Lower lobe of right lung (tissue), 2 donors: ENCODE data around the gene KLF16. TPM values are rescaled to one million over a fixed set of nuclear protein-coding genes. Genes with fewer than 3 reads are reported as not detected.

ENCODE experiments used
- ATAC-seq, 2 donors: fragments of 200-7000 bp; cut with Tn5 transposase; one replicate each; pipeline ENCODE4 v1.9.1; 2020 to 2022; ENCODE audit warnings: mild to moderate bottlenecking in 2 of 2, moderate library complexity in 2 of 2
- DNase-seq: peaks from one replicate; pipeline ENCODE4 v3.0.0-alpha.2; 2020
- H3K27ac ChIP-seq: fragments of 200-600 bp; one replicate; pipeline ENCODE4 v1.8.0; 2022
- H3K27me3 ChIP-seq: fragments of 200-600 bp; one replicate; pipeline ENCODE4 v1.8.0; 2022; ENCODE audit warnings: low read depth
- H3K36me3 ChIP-seq: fragments of 200-600 bp; one replicate; pipeline ENCODE4 v1.8.0; 2022; ENCODE audit warnings: mild to moderate bottlenecking
- H3K4me1 ChIP-seq: fragments of 200-600 bp; one replicate; pipeline ENCODE4 v1.8.0; 2022
- H3K4me3 ChIP-seq: fragments of 200-600 bp; one replicate; pipeline ENCODE4 v1.8.0; 2022; ENCODE audit warnings: mild to moderate bottlenecking
- H3K9me3 ChIP-seq: fragments of 200-600 bp; one replicate; pipeline ENCODE4 v1.8.0; 2022
- intact Hi-C: fragments of 100-400 bp; cut with DNase I; formaldehyde crosslinking; loops from one replicate; pipeline ENCODE4 v1.11.0; 2022
- total RNA-seq: library from RNA; stranded (reverse); fragmentation: NEBNext Ultra II Directional; extraction: Animal tissue kit (Norgen Biotek cat#: 25700); gene quantifications from one replicate; pipeline ENCODE4 v1.2.1, GENCODE V29; 2021
- TF ChIP-seq, protein P1 (sequence below): fragments of 200-600 bp; IDR thresholded peaks from one replicate; pipeline ENCODE4 v1.8.0; 2022; ENCODE audit warnings: antibody characterized with exemption, mild to moderate bottlenecking
- donor health status: DM: no; HTN: yes; CAD: no; lungs with severe emphysema.

The KLF16 gene
- total RNA-seq, 1 donor from 2014 or later = 22.2 TPM

DNA sequence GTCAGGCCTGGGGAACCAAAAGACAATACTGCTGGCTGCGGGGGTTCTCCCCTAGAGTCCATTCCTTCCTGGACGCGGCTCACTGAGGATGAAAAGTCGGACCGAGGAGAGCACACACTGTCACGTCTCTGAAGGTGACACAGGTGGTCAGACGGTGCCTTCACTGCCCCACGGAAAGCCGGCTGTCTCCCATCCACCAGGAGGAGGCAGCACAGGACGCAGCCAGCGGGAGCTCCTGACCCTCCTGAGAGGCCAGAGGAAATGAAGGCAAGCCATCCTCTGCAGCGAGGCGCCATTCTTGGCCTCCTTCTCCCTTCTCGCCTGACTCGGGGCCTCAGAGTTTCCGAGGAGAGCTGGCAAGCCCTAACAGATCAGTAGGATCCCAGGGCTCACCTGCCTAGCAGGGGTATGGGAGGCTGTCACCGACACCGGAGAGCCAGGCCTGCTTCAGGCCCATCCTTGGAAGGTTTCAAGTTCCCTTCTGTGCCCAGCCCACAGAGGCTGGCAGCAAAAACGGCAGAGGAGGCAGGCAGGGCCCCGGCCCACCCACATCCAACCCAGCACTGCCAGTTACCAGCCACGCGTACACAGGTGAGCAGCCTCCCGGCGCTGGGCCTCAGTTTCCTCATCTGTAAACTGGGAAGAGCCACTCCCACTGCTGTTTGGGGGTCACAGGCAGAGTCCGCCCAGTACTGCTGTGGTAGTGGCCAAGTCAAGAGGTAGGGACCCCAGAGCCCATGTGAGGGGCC is 19.6 kb downstream of the KLF16 start:
- H3K27me3 ChIP-seq = no peaks in the 10 kb centered on the region
- TF ChIP-seq, protein P1, sequence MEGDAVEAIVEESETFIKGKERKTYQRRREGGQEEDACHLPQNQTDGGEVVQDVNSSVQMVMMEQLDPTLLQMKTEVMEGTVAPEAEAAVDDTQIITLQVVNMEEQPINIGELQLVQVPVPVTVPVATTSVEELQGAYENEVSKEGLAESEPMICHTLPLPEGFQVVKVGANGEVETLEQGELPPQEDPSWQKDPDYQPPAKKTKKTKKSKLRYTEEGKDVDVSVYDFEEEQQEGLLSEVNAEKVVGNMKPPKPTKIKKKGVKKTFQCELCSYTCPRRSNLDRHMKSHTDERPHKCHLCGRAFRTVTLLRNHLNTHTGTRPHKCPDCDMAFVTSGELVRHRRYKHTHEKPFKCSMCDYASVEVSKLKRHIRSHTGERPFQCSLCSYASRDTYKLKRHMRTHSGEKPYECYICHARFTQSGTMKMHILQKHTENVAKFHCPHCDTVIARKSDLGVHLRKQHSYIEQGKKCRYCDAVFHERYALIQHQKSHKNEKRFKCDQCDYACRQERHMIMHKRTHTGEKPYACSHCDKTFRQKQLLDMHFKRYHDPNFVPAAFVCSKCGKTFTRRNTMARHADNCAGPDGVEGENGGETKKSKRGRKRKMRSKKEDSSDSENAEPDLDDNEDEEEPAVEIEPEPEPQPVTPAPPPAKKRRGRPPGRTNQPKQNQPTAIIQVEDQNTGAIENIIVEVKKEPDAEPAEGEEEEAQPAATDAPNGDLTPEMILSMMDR = peak; percentile 8
- peak overlapping the region; percentile 11 for H3K27ac ChIP-seq
- DNase-seq (no peak), ATAC-seq (no peak)
- peaks cover 24% of the 10 kb centered on the region for H3K36me3 ChIP-seq
- no peak overlapping the region for H3K4me3 ChIP-seq
- peaks cover 84% of the 10 kb centered on the region for H3K4me1 ChIP-seq
- intact Hi-C loops = no loop called here
- H3K9me3 ChIP-seq = no peaks in the 10 kb centered on the region

DNA sequence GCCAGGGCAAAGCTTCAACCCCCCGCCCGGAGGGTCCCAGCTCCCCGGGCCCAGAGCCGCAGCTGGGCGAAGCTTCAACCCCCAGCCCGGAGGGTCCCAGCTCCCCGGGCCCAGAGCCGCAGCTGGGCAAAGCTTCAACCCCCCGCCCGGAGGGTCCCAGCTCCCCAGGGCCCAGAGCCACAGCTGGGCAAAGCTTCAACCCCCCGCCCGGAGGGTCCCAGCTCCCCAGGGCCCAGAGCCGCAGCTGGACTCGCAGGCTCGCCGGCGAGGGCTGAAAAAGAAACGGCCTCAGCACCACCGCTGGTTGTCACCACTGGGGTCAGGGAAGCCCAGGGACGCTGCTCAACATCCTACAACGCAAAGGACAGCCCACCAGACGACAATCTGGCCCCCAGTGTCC is 20.3 kb downstream of the KLF16 start:
- peaks cover 84% of the 10 kb centered on the region for H3K4me1 ChIP-seq
- intact Hi-C loops = no loop called here
- no peak for DNase-seq
- no peak for ATAC-seq
- no peaks in the 10 kb centered on the region for H3K9me3 ChIP-seq
- H3K27me3 ChIP-seq = no peaks in the 10 kb centered on the region
- no peak overlapping the region for H3K4me3 ChIP-seq
- no peak overlapping the region for H3K27ac ChIP-seq
- TF ChIP-seq, protein P1 = no peak
- H3K36me3 ChIP-seq = peaks cover 26% of the 10 kb centered on the region

DNA sequence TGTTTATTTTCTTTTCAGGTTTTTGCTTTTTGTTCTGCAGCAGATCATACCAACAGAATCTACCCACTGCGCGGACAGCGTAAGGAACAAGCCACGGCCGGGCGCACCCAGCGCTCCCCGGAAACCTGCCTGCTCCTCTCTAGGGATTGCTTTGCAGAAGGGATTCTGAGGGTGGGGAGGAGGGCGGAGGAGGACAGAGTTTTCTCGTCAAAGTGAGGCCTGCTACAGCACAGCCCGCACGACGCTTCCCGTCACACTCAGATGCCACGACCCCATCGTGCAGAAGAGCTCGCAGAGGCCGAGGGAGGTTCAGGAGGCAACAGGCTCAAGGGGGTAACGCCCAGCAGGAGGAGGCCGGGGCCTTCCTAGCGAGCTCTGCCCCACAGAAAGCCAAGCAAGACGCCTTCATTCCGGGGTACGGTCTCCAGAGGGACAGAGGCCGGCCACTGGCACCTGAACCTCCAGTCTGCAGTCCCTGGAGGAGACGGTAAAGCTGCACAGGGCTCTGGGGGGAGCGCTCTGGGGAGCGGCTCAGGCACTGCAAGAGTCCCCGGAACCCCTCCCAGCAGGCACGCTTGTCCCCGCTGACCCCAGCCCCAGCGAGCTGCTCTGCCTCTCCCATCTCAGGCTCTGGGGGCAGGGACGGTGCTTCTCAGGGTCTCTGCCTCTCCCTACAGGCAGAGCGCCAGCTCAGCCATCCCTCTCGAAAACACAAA is 22.0 kb downstream of the KLF16 start:
- TF ChIP-seq, protein P1 = no peak
- H3K4me1 ChIP-seq = peaks cover 82% of the 10 kb centered on the region
- no peaks in the 10 kb centered on the region for H3K9me3 ChIP-seq
- H3K4me3 ChIP-seq = peak overlapping the region; percentile 40
- peak overlapping the region; percentile 58 for H3K27ac ChIP-seq
- H3K27me3 ChIP-seq = no peaks in the 10 kb centered on the region
- intact Hi-C loops = no loop called here
- ATAC-seq = no peak
- DNase-seq = no peak
- H3K36me3 ChIP-seq = peaks cover 26% of the 10 kb centered on the region

DNA sequence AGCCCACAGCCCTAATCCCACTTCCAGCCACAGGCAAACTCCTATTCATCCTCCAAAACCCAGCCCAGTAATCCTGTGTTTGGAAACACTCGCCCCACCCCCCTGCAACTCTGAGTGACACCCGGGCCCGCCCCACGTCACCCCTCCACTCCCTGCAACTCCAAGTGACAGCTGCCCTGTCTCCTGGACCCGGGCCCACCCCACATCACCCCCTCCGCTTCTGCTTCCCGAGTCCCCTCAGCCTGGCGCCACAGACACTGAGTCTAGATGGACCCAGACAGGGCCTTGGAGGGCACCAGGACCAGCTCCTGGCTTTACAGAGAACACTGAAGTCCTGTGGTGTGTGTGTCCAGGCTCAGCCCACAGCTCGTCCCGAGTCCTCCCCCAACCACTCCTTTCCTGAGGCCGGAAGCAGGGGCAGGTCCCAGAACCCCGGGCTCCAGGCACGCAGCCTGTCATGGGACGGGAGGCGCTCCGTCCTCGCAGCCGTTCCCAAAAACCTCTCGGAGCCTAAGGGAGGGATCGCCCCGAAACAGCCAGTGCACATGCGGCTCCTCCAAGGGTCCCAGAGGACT is 22.8 kb downstream of the KLF16 start:
- Histone ChIP-seq H3K9me3 (no peaks in the 10 kb centered on the region), H3K27ac (peak overlapping the region; percentile 58), H3K36me3 (peaks cover 26% of the 10 kb centered on the region), H3K27me3 (no peaks in the 10 kb centered on the region), H3K4me1 (peaks cover 74% of the 10 kb centered on the region), H3K4me3 (peak overlapping the region; percentile 40)
- TF ChIP-seq, protein P1 = no peak
- DNase-seq (no peak), ATAC-seq (no peak)
- intact Hi-C loops = no loop called here

DNA sequence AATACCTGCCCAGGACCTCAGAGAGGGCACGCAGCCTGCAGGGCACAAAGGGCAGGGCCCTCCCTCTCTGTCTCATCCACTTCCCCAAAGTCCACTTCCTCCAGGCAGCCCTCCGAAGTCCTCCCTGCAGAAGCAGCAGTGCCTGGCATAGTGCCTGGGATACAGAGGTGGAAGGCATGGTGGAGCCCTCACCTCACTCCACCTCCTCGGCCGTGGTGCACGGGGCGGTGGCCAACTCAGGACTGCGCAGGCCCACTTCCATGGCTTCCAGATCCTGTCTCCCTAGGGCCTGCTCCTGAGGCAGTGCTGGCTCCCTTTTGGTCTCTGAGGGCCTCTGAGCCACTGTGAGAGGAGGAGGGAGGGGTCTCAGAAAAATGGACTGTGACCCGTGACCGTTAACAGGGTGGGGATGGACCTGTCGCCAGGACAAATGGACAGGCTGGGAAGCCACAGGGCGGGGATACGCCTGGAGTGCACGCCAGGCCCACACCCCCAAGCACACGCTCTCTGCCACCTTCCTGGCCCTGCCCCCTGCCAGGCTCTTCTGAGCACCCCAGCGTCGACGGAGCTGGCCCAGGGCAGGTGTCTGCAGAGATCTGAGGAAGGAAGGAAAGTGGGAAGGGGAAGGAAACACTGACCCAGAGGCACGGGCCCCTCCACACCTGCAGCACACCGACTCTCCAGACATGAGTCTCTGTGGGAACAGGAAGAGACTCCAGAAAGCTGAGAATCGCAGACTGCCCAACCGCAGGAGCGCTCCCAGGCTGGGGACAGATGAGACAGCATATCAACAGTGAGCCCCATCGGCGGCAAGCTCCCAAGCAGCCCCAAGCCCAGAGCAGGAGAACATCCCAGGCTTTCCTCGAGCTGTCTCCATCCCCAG is 23.5 kb downstream of the KLF16 start:
- DNase-seq (no peak), ATAC-seq (no peak)
- intact Hi-C loops = no loop called here

More for the DNA sequence above, 23.5 kb downstream of the KLF16 start:
- no peak overlapping the region for H3K4me3 ChIP-seq
- H3K9me3 ChIP-seq = no peaks in the 10 kb centered on the region
- H3K36me3 ChIP-seq = peaks cover 22% of the 10 kb centered on the region
- H3K27ac ChIP-seq = peak overlapping the region; percentile 7
- peaks cover 71% of the 10 kb centered on the region for H3K4me1 ChIP-seq
- TF ChIP-seq, protein P1 = no peak
- H3K27me3 ChIP-seq = no peaks in the 10 kb centered on the region
